ENCODE results near the gene KCTD10. TPM values are rescaled to one million over a fixed set of nuclear protein-coding genes. Genes with fewer than 3 reads are reported as not detected.

Gene KCTD10
- total RNA-seq, 1 experiment from 2014 or later, result 28.9 TPM

DNA sequence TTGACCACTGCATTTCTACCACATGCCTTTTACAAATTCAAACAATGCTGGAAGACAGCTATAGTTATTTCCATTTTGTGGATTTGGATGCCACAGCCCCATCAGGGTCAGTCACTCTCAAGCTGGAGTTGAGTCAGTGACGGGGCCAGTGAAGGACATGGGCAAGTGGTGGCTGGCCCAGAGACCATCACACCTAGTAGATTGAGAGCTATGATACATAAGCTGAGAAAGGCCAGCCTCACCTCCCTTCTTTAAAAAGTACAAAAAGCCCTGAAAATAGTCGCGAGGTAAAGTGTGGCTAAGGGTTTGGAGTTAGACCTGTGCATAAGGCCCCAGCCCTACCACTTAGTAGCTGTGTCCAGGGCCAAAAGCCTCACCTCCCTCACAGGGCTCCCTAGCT is 4.1 kb downstream of the KCTD10 start:
- no peak overlapping the region for H3K4me3 ChIP-seq (ENCODE audit: insufficient read depth, low read depth, low read length)
- peaks cover 6% of the 10 kb centered on the region for H3K36me3 ChIP-seq (replicated peaks; ENCODE audit: control insufficient read depth, insufficient read depth, low read length)
- no peak for DNase-seq
- no peaks in the 10 kb centered on the region for H3K27me3 ChIP-seq (ENCODE audit: control insufficient read depth, insufficient read depth, low read length)

GRCh38 chr12:109469517-109469916 is 7.6 kb downstream of the KCTD10 start:
- Histone ChIP-seq H3K27me3 (ENCODE audit: control insufficient read depth, insufficient read depth, low read length) (no peaks in the 10 kb centered on the region), H3K36me3 (replicated peaks; ENCODE audit: control insufficient read depth, insufficient read depth, low read length) (peaks cover 9% of the 10 kb centered on the region), H3K4me3 (ENCODE audit: insufficient read depth, low read depth, low read length) (no peak overlapping the region)
- no peak for DNase-seq

- DNase-seq, result no peak
- no peak overlapping the region for H3K4me3 ChIP-seq (ENCODE audit: insufficient read depth, low read depth, low read length)
- H3K27me3 ChIP-seq (ENCODE audit: control insufficient read depth, insufficient read depth, low read length), result no peaks in the 10 kb centered on the region
- peaks cover 9% of the 10 kb centered on the region for H3K36me3 ChIP-seq (replicated peaks; ENCODE audit: control insufficient read depth, insufficient read depth, low read length)
These were observed 9.0 kb downstream of the KCTD10 start for GRCh38 chr12:109467978-109468676.

DNA sequence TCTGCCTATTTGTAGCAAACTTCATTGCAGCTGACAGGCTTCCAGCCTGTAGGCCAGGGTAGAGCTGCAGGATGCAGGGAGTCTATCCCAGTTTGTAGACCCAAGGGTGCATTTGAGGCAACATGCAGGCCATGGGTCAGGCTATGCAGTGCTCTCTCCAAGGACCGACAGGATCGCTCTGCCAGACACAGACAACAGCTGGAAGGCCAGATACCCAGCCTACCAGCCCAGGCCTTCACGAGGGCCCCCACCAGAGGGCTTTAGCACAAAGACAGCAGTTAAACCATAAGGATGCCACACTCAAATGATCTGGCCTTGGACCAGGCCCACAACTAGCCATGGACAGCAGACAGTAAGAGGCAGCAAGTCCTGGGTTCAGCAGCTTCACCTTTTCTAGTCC is 10.3 kb downstream of the KCTD10 start:
- Histone ChIP-seq H3K36me3 (replicated peaks; ENCODE audit: control insufficient read depth, insufficient read depth, low read length) (peaks cover 9% of the 10 kb centered on the region), H3K4me3 (ENCODE audit: insufficient read depth, low read depth, low read length) (no peak overlapping the region), H3K27me3 (ENCODE audit: control insufficient read depth, insufficient read depth, low read length) (no peaks in the 10 kb centered on the region)
- no peak for DNase-seq

DNA sequence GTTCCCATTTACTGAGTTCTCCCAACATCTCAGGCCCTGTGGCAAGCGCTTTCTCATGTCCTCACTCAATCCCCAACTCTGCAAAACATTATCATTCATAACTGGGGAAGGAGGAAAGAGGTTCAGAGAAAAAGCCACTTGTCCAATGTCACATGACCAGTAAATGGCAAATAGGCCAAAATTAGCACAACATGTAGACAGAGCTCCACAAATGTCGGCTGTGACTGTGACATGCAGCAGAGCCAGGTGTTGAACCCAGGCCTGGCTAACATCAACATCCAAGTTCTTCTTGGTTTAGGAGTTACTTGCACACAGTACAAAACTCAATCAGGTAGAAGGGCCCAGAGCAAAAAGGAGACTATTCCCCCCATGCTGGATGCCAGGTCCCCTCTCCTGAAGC is 10.8 kb downstream of the KCTD10 start:
- H3K27me3 ChIP-seq (ENCODE audit: control insufficient read depth, insufficient read depth, low read length), result no peaks in the 10 kb centered on the region
- H3K36me3 ChIP-seq (replicated peaks; ENCODE audit: control insufficient read depth, insufficient read depth, low read length), result peaks cover 9% of the 10 kb centered on the region
- no peak for DNase-seq
- H3K4me3 ChIP-seq (ENCODE audit: insufficient read depth, low read depth, low read length), result no peak overlapping the region

- H3K36me3 ChIP-seq (replicated peaks; ENCODE audit: control insufficient read depth, insufficient read depth, low read length), result peaks cover 13% of the 10 kb centered on the region
- DNase-seq, result no peak
- H3K27me3 ChIP-seq (ENCODE audit: control insufficient read depth, insufficient read depth, low read length), result no peaks in the 10 kb centered on the region
- H3K4me3 ChIP-seq (ENCODE audit: insufficient read depth, low read depth, low read length), result no peak overlapping the region
These were observed 12.3 kb downstream of the KCTD10 start for GRCh38 chr12:109464642-109465351.

GRCh38 chr12:109463756-109464155 is 13.3 kb downstream of the KCTD10 start:
- peak; percentile 48 for DNase-seq
- peaks cover 8% of the 10 kb centered on the region for H3K36me3 ChIP-seq (replicated peaks; ENCODE audit: control insufficient read depth, insufficient read depth, low read length)
- H3K27me3 ChIP-seq (ENCODE audit: control insufficient read depth, insufficient read depth, low read length), result no peaks in the 10 kb centered on the region
- H3K4me3 ChIP-seq (ENCODE audit: insufficient read depth, low read depth, low read length), result no peak overlapping the region

DNA sequence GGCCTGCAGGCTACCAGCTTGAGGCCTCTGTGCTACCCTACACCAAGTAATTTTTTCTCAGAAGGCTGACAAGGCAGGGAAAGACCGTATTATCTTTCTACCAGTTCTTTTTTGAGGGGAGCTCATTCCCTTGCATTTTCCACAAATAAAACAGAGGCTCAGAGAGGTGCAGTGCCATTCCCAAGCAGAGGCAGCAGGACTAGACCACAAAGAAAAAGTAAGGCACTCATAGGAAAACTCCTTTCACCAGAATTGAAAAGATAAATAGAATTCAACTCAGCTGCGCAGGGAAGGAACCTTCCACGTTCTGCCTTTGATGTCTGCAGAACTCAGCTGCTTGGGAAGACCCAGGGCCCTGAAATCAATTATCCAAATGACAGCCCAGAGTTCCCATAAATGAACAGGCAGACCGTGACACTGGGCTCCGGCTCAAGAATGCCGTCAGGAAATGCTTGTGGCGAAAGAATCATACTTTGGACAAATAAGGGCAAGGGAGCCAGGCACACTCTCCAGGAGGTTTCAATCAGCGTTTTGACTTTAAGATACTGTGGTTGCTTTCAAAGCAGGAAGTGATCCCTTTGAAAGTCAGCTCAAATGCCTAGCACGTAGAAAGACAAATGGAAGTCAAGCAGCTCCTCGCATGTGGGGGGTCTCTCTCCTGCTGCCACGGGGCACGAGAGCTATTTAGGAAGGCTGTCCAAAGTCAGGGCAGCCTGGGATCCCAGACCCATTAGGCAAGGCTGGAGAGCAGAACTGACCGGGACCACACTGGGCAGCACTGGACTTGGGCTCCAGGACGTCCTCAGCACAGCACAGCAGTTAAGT is 14.0 kb downstream of the KCTD10 start:
- peak; percentile 48 for DNase-seq
- Histone ChIP-seq H3K36me3 (replicated peaks; ENCODE audit: control insufficient read depth, insufficient read depth, low read length) (peaks cover 8% of the 10 kb centered on the region), H3K27me3 (ENCODE audit: control insufficient read depth, insufficient read depth, low read length) (no peaks in the 10 kb centered on the region), H3K4me3 (ENCODE audit: insufficient read depth, low read depth, low read length) (no peak overlapping the region)

DNA sequence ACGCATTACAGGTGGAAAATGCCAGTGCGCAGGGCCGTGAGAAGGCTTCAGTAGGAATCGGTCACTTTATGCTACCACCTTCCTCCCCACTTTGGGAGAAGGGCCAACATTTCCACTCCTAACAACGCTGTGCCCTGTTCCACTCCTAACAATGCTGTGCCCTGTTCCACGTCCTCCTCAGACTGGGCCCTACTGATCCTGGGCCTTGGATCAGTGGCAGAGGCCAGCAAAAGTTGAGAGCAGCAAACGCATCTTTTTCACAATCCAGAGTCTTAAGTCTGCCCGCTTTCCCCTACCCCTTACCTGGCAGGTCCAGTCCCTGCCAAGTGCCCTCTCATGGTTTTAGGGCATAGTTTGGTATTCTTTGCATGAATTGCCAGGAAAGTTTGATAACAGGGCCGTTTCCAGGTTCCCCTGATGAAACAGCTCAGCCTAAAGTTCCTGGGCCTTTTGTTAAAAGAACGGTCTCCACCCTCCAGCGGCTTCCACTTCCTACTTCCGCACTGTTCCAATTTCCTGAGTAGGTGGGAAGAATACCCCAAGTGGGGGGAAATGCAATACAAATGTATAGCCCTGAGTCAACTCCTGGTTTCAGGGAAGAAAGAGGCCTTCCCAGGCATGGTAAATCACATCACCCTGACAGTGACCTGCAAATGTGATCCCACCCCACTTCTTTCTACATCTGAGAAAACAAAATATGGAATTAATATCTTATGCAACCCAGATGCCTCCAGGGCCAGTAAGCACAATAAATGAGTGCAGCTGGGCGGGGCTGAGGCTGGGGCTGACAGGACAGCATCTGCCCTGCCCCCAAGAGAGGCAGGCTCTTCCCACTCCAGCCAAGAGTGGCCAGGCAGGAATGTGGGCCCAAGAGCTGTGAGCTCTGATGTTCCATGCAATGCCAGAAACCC is 15.0 kb downstream of the KCTD10 start:
- DNase-seq, result peak; percentile 51

DNA sequence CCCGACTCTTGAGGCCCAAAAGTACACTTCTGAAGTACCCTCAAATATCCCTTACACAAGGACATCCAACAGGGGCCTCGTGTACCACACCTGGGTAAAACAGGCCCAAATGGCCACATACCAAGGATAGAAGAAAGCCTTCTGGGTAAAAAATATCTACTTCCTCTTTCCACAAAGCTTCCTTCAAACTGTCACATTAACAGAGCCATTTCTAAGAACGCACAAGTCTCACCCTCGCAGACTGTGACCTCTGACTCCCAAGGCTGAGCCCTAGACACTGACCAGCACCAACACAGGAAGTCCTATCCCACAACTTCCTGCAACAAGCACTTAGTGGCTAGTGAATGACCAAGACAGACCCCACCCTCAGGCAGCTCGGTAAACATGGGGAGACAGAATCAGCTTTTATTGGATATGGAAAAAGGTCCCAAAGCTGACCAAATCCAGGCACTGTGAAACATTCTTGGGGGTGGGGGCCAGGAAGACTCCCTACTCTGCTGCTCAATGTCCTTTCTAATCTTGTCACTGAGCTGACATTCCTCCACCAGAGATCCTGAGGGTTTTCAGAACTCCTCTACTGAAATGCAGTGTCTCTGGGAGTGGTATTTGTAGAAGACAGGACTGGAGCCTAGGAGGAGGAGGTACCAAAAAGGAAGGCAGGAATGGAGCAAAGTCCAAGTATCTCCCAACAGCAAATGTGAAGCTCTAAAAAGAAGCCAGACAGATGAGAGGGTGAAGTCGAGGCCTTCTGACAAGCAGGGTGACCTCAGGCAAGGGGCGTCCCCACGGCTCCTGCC is 15.9 kb downstream of the KCTD10 start:
- peaks cover 19% of the 10 kb centered on the region for H3K36me3 ChIP-seq (replicated peaks; ENCODE audit: control insufficient read depth, insufficient read depth, low read length)
- no peak overlapping the region for H3K4me3 ChIP-seq (ENCODE audit: insufficient read depth, low read depth, low read length)
- no peaks in the 10 kb centered on the region for H3K27me3 ChIP-seq (ENCODE audit: control insufficient read depth, insufficient read depth, low read length)
- DNase-seq, result no peak

More for the DNA sequence above, 15.0 kb downstream of the KCTD10 start:
- H3K4me3 ChIP-seq (ENCODE audit: insufficient read depth, low read depth, low read length), result no peak overlapping the region
- peaks cover 13% of the 10 kb centered on the region for H3K36me3 ChIP-seq (replicated peaks; ENCODE audit: control insufficient read depth, insufficient read depth, low read length)
- no peaks in the 10 kb centered on the region for H3K27me3 ChIP-seq (ENCODE audit: control insufficient read depth, insufficient read depth, low read length)

DNA sequence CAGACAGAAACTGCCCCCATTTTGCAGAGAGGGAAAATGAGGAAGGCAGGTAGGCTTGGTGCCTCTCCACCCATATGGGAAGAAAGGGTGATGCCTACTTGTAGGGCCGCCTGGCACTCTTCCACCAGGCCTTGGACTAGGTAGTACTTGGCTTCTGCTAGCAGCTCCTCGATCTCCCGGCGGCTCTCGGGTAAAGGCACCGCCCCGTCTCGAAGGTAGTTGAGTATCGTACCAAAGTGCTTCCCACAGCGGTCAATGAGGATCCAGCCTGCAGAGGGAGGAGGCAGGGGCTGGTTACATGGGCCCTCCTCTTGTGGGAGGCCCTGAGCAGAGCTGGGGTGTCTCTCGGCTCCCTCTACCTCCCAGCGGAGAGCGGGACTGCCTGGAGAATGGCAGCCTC is 16.6 kb downstream of the KCTD10 start:
- H3K4me3 ChIP-seq (ENCODE audit: insufficient read depth, low read depth, low read length), result no peak overlapping the region
- H3K36me3 ChIP-seq (replicated peaks; ENCODE audit: control insufficient read depth, insufficient read depth, low read length), result peaks cover 24% of the 10 kb centered on the region
- H3K27me3 ChIP-seq (ENCODE audit: control insufficient read depth, insufficient read depth, low read length), result no peaks in the 10 kb centered on the region
- peak; percentile 38 for DNase-seq

DNA sequence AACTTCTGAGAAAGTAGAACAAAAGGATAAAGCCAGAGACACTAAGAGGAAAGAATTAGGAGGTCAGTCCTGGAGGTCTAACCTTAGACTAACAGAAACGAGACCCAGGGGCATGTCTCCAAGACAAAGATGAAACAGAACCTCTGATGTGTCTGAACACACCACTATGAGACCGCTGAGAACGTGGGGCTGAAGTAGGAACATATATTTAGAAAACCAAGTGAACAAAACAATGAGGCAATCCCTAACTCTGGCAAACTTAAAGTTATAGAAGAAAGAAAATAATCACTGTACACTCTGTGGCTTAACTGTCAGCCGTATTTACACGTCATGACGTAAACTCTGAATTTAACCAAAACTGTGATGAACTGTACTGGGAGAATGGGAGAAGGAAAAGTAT is 17.9 kb downstream of the KCTD10 start:
- Histone ChIP-seq H3K27me3 (ENCODE audit: control insufficient read depth, insufficient read depth, low read length) (no peaks in the 10 kb centered on the region), H3K4me3 (ENCODE audit: insufficient read depth, low read depth, low read length) (no peak overlapping the region), H3K36me3 (replicated peaks; ENCODE audit: control insufficient read depth, insufficient read depth, low read length) (peaks cover 35% of the 10 kb centered on the region)
- peak; percentile 36 for DNase-seq

DNA sequence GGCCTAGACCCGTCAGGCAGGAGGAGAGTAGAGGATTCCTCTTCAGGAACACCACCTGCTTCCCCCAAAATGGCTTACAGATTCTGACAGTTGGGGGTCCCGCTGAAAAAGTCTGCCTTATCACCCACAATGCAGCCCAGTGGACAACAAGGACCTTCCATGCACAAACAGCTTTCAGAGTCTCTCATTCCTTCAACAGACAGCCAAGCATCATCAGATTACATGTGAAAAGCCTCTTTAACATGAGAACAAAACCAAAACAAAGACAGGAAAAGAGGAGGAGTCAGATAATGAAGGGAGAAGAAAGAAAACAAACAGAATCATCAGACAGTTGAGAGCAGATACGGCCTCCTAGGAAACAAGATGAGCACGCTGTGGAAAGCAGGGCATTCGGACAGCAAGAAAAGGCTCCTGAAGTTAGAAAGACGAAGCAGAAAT is 18.3 kb downstream of the KCTD10 start:
- H3K27me3 ChIP-seq (ENCODE audit: control insufficient read depth, insufficient read depth, low read length), result no peaks in the 10 kb centered on the region
- no peak overlapping the region for H3K4me3 ChIP-seq (ENCODE audit: insufficient read depth, low read depth, low read length)
- DNase-seq, result peak; percentile 77
- H3K36me3 ChIP-seq (replicated peaks; ENCODE audit: control insufficient read depth, insufficient read depth, low read length), result peaks cover 39% of the 10 kb centered on the region

All from H7 (cell line).